ENCODE data around the gene ERBB4.
"Not testable (repeated sequence)": the region's sequence is repeated elsewhere in the genome, so short reads cannot be mapped to it uniquely, and the experiment has no call there.

The ERBB4 gene

GRCh38 chr2:211665299-211665698 is 873.3 kb downstream of the ERBB4 start:
- in situ Hi-C loops (cut with MboI; ENCODE audit: low sequenced_read_pairs): no loop called here

DNA sequence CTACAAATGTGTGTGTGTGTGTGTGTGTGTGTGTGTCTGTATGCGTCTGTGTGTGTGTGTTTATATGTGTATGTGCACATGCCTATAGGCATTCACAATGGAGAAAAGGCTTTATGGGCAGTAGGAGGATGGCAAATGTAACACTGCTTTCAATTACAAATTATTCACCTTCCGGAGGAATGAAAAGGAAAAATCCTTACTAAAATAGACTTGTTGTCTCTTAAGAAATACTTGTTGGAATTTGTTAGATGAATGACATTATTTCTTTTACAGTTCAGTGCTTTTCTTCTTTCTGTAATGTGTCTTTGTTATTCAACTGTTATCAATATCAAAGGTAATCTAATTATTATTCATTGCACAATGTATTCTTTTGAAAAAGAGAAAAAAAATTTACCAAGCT is 874.3 kb downstream of the ERBB4 start:
- in situ Hi-C loops (cut with MboI; ENCODE audit: low sequenced_read_pairs): no loop called here

DNA sequence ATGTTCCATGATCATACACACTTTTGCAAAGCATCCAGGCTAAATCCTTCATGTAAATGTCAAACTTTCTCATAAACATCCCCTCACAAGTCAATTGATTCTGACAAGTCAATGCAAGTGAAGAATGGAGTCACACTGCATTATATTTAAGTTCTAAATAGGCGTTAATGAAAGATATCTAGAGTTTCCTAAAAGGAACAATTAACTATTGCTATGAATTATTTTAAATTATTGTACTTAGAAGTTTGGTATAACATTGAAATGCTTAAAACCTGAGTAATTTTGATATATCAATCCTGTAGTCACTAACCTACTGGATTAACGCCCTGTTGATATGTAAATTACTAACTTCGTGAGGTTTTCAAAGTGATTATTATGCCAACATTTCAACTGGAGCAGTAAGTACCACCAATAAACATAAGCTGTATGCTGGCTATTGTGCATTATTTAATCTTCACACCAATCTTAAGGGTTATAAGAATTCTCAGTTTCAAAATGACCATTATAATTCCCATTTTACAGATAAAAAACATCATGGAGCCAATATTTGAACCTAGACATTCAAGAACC is 884.3 kb downstream of the ERBB4 start:
- in situ Hi-C loops (cut with MboI; ENCODE audit: low sequenced_read_pairs): no loop called here

GRCh38 chr2:211652327-211652726 is 886.3 kb downstream of the ERBB4 start:
- in situ Hi-C loops (cut with MboI; ENCODE audit: low sequenced_read_pairs): no loop called here

GRCh38 chr2:211649331-211649730 is 889.3 kb downstream of the ERBB4 start:
- in situ Hi-C loops (cut with MboI; ENCODE audit: low sequenced_read_pairs): no loop called here

DNA sequence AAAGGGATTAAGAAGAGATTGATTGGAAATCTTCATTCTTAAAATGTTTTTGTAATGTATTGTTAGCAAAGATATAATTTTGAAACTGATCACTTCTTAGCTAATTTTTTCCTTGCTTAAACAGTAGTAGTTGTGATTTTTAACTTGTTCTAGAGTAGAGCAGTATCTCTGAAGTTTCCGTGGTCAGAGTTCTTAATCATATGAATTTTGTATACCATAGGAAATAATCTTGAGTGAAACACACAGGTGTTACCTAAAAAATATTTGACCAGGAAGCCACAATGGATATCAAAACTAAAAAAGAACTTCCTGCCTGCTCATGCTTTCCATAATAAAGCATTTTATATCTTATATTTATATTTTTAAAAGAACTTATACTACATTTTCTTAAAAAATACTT is 907.1 kb downstream of the ERBB4 start:
- in situ Hi-C loops (cut with MboI; ENCODE audit: low sequenced_read_pairs): no loop called here

DNA sequence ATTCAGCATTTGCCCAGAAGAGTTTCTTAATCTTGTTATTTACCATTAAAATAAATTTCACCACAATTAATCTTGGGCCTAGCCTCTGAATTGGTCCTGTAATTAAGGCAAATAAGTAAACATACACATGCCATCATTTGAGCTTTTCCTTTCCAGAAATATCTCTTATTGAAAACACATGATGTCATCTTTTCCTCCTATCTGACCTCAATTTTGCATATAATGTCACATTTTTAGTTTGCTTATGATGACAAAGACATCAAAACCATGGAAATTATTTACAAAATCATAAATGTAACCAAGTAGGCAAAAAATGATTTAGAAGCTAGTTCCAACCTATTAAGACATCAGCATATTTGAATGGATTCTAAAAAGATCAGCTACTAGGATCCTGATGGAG is 915.5 kb downstream of the ERBB4 start:
- in situ Hi-C loops (cut with MboI; ENCODE audit: low sequenced_read_pairs): no loop called here

DNA sequence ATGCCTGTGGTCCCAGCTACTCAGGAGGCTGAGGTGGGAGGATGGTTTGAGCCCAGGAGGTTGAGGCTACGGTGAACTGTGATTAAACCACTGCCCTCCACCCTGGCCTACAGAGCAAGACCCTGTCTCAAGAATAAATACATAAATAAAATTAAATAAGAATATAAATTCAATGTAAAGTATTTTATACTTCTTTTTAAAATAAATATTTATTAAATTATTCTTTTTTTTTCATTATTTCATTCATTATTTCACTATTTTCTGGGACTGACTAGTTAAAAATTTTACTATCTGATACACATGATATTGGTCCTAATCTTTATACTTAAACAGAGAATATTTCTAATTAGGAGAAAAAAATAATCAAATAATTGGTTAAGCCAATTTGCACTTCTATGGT is 917.6 kb downstream of the ERBB4 start:
- in situ Hi-C loops (cut with MboI; ENCODE audit: low sequenced_read_pairs): no loop called here

DNA sequence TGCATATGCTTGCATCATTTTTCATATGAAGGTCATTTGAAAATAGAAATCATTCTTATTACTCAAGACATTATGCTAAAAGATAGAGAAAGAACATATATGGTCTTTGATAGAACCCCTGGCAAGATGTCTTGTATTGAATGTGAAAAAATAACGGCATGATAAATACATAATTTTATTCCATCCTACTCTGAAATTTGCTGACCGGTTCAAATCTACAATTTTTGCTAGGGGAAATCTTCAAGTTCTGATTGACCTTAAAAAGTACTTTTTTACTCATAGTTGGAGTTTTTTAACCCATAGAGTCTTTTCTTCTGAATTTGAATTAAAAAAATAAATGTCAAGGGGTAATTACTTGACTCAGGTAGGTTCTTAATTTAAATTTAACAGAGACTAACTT is 920.8 kb downstream of the ERBB4 start:
- in situ Hi-C loops (cut with MboI; ENCODE audit: low sequenced_read_pairs): no loop called here

- in situ Hi-C loops (cut with MboI; ENCODE audit: low sequenced_read_pairs): no loop called here
Observed at GRCh38 chr2:211611621-211612020, 927.0 kb downstream of the ERBB4 start.

DNA sequence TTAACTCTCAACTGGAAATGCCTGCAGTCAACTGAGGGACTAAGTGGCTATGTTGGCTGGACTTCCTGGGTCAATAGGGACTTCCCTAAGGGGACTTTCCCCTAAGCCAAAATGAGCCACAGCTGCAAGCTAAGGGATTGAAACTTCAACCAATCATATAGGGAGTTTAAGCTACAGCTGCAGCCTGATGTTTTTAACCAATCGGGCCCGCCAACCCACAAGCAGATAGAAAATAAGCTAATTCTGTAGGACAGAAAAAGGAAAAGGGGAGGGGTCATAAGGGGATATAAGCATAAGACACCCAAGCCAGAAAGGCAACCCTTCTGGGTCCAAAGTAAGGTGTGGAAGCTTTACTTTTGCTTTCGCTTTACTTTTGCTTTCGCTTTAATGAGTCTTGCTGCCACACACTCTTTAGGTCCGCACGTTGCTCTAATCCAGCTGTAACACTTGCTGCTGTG is 927.5 kb downstream of the ERBB4 start:
- in situ Hi-C loops (cut with MboI; ENCODE audit: low sequenced_read_pairs): no loop called here

GRCh38 chr2:211609127-211609526 is 929.5 kb downstream of the ERBB4 start:
- in situ Hi-C loops (cut with MboI; ENCODE audit: low sequenced_read_pairs): no loop called here

GRCh38 chr2:211599146-211599545 is 939.5 kb downstream of the ERBB4 start:
- in situ Hi-C loops (cut with MboI; ENCODE audit: low sequenced_read_pairs): no loop called here

DNA sequence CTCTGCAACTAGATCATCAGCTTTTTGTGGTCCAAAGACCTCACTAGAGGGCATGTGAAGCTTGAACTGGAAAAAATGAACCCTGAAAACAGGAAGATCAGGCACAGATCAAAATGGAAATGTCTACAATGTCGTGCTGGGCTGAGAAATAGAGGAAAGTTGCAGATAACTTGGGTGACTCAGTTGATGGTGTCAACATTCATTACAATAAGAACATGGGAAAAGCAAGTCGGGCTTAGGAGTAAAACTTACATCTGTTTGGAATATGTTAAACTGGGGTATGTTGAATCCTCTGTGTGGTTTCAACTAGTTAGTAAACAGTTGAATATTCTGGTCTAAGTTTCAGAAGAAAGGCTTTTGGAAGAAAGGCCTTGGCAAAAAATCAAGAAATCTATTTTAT is 940.4 kb downstream of the ERBB4 start:
- in situ Hi-C loops (cut with MboI; ENCODE audit: low sequenced_read_pairs): no loop called here

DNA sequence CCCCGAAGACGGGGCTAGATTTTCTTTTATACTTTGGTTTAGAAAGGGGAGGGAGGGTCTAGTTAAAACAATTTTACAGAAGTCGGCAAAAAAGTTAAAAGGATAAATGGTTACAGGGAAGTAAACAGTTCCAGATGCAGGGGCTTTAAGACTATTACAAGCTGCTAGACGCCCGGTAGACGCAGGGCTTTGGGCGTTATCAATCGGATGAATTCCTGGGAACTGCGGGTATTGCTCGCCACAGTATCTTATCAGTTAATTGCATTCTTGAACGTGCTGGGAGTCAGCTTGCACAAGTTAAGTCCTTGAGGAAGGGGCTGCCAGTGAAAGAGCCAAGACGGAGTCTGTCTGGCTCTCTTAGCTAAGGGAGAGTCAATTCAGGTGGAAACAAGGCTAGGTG is 946.6 kb downstream of the ERBB4 start:
- in situ Hi-C loops (cut with MboI; ENCODE audit: low sequenced_read_pairs): not testable (repeated sequence)

DNA sequence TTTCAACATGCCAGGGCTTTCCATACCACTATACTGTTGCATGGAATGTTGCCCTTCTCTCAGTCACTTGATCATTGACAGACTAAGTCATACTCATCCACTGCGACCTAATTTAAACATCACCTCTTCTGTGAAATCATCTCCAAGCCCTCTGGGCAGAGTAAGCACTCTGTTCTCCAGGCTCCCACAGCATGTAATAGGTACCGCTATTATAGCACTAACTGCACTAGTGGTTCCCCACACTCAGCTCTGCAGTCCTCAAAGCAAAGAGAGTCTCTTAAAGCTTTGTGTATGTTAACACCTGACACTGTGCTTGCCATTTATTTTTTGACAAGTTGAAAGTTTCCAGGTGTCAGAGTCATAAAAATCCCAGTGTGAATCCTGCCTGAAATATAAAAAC is 947.2 kb downstream of the ERBB4 start:
- in situ Hi-C loops (cut with MboI; ENCODE audit: low sequenced_read_pairs): no loop called here

GRCh38 chr2:211568439-211568838 is 970.2 kb downstream of the ERBB4 start:
- in situ Hi-C loops (cut with MboI; ENCODE audit: low sequenced_read_pairs): no loop called here

- in situ Hi-C loops (cut with MboI; ENCODE audit: low sequenced_read_pairs): no loop called here
Observed at GRCh38 chr2:211564441-211564840, 974.2 kb downstream of the ERBB4 start.

DNA sequence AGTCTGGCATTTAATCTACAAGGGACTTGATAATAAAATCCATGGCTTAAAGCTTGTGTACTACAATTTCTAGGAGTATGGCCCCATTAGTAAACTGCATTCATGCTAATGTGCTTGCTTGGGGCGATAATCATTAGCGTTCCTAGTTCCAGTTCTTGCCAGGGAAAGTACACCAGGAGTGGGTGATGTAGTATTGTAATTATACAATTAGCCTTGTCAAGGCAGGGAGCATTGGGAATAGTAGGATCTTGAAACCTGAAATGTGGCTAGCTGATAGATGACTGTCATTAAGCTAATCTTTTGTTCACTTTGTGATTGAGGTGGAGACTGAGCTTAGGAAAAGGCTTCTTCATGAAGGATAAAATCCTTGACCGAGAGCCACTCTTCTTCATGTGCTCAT is 993.0 kb downstream of the ERBB4 start:
- in situ Hi-C loops (cut with MboI; ENCODE audit: low sequenced_read_pairs): no loop called here

GRCh38 chr2:211534632-211535031 is 1004.0 kb downstream of the ERBB4 start:
- in situ Hi-C loops (cut with MboI; ENCODE audit: low sequenced_read_pairs): no loop called here

DNA sequence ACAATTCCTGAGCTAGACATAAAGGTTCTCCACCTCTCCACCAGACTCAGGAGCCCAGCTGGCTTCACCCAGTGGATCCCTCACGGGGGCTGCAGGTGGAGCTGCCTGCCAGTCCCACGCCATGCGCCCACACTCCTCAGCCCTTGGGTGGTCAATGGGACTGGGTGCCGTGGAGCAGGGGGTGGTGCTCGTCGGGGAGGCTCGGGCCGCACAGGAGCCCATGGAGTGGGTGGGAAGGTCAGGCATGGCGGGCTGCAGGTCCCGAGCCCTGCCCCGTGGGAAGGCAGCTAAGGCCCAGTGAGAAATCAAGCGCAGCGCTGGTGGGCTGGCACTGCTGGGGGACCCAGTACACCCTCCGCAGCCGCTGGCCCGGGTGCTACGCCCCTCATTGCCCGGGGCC is 1014.4 kb downstream of the ERBB4 start:
- in situ Hi-C loops (cut with MboI; ENCODE audit: low sequenced_read_pairs): not testable (repeated sequence)

GRCh38 chr2:211516537-211516936 is 1022.1 kb downstream of the ERBB4 start:
- in situ Hi-C loops (cut with MboI; ENCODE audit: low sequenced_read_pairs): no loop called here

GRCh38 chr2:211514049-211514448 is 1024.6 kb downstream of the ERBB4 start:
- in situ Hi-C loops (cut with MboI; ENCODE audit: low sequenced_read_pairs): no loop called here

Measured in HL-60/S4 treated with phorbol 12-myristate 13-acetate at 8.2 ng/mL for 4 days and 3 days (cell line).